ENCODE data around the gene KRT2. TPM values are rescaled to one million over a fixed set of nuclear protein-coding genes. Genes with fewer than 3 reads are reported as not detected.

Gene KRT2
- total and polyA plus RNA-seq, 4 donors: not detected

DNA sequence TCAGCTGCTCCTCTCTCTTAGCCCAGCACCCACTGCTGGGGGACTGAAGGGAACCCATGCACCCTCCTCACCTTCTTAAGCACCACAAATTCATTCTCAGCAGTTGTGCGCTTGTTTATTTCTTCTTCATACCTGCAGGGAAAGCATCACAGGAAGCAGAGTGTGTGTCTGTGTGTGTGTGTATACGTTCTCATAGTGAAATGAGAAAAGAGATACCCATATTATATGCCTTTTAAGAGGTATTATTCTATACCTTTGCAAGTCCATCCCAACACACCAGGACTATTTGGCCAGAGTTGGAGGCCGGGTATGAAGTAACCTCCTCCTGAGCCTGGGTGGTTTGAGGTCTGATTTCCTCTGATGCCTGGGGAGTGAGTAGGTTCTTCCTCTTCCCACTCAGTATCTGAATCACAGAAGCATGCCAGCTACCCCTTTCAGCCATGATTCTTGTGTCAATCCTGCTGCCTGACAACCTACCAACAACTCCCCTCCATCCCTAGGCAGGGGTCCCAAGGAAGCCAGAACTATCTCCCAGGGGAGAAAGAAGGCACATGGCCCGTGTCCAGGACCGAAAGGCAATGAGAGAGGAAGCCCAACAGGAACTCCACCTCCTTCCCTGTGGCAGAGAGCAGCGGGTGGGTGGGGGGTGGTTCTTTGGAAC, 36.7 kb downstream of the KRT2 start (continued):
- TF ChIP-seq ZBTB33 (IDR thresholded peaks at IDR 0.05) (no peak), HNF4G (IDR thresholded peaks at IDR 0.05) (no peak)

DNA sequence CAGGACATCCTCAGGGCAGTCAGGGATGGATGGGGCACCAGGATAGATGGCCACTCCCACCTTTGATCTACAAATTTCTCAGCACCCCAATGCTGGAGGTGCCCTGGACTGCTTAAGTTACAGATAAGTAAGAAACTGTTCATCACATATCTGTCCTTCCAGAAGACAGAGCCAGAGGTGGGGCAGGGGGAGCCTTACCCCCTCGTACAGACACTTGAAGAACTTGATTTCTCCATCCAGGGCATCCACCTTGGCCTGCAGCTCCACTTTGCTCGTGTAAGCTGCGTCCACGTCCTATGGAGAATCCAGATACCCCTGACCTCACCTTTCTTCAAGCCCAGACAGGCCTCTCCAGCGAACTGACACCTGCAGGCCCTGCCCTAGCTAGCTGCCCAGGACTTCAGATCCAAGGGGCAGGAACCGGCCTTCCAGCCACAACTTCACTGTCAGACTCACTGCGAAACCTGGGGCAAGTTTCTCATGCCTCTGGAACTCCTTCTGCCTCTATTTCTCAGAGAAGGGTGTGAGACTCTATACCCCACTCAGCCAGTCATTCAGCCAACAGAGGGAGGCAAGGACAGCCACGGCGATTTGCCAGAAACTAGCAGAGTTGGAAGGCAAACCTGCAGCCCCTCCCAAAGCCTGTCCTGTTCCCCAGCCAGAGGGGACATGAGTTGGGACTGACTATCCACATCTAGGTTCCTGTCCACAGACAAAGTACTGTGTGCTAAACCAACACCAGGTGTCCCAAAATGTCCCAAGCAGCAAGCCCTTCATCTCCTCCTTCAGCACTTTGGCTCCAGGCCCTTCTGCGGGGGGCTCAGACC, 37.4 kb downstream of the KRT2 start:
- H3K27ac ChIP-seq (ENCODE audit: low read depth in 1 of 2, low read length in 2 of 2): no peak overlapping the region
- TF ChIP-seq JUND (IDR thresholded peaks at IDR 0.05) (no peak), EGR1 (IDR thresholded peaks at IDR 0.05; ENCODE audit: low read depth in 2 of 2) (no peak), GABPA (IDR thresholded peaks at IDR 0.05 in 1 of 2, conservative IDR thresholded peaks at IDR 0.05 in 1 of 2) (no peak), YY1 (IDR thresholded peaks at IDR 0.05) (no peak), SP1 (IDR thresholded peaks at IDR 0.05) (no peak), HNF4G (IDR thresholded peaks at IDR 0.05) (no peak), HNF4A (conservative IDR thresholded peaks at IDR 0.05) (no peak), NR2F2 (IDR thresholded peaks at IDR 0.05) (no peak), RAD21 (IDR thresholded peaks at IDR 0.05) (no peak), ZBTB33 (IDR thresholded peaks at IDR 0.05) (no peak), TAF1 (conservative IDR thresholded peaks at IDR 0.05) (no peak)
- TF ChIP-seq, protein P1, sequence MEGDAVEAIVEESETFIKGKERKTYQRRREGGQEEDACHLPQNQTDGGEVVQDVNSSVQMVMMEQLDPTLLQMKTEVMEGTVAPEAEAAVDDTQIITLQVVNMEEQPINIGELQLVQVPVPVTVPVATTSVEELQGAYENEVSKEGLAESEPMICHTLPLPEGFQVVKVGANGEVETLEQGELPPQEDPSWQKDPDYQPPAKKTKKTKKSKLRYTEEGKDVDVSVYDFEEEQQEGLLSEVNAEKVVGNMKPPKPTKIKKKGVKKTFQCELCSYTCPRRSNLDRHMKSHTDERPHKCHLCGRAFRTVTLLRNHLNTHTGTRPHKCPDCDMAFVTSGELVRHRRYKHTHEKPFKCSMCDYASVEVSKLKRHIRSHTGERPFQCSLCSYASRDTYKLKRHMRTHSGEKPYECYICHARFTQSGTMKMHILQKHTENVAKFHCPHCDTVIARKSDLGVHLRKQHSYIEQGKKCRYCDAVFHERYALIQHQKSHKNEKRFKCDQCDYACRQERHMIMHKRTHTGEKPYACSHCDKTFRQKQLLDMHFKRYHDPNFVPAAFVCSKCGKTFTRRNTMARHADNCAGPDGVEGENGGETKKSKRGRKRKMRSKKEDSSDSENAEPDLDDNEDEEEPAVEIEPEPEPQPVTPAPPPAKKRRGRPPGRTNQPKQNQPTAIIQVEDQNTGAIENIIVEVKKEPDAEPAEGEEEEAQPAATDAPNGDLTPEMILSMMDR (IDR thresholded peaks at IDR 0.05; ENCODE audit: low read depth, low read length, missing input control): no peak
- TF ChIP-seq, protein P2, sequence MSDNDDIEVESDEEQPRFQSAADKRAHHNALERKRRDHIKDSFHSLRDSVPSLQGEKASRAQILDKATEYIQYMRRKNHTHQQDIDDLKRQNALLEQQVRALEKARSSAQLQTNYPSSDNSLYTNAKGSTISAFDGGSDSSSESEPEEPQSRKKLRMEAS (IDR thresholded peaks at IDR 0.05): no peak
- TF ChIP-seq, protein P3, sequence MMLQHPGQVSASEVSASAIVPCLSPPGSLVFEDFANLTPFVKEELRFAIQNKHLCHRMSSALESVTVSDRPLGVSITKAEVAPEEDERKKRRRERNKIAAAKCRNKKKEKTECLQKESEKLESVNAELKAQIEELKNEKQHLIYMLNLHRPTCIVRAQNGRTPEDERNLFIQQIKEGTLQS (IDR thresholded peaks at IDR 0.05): no peak
- TF ChIP-seq, protein P4, sequence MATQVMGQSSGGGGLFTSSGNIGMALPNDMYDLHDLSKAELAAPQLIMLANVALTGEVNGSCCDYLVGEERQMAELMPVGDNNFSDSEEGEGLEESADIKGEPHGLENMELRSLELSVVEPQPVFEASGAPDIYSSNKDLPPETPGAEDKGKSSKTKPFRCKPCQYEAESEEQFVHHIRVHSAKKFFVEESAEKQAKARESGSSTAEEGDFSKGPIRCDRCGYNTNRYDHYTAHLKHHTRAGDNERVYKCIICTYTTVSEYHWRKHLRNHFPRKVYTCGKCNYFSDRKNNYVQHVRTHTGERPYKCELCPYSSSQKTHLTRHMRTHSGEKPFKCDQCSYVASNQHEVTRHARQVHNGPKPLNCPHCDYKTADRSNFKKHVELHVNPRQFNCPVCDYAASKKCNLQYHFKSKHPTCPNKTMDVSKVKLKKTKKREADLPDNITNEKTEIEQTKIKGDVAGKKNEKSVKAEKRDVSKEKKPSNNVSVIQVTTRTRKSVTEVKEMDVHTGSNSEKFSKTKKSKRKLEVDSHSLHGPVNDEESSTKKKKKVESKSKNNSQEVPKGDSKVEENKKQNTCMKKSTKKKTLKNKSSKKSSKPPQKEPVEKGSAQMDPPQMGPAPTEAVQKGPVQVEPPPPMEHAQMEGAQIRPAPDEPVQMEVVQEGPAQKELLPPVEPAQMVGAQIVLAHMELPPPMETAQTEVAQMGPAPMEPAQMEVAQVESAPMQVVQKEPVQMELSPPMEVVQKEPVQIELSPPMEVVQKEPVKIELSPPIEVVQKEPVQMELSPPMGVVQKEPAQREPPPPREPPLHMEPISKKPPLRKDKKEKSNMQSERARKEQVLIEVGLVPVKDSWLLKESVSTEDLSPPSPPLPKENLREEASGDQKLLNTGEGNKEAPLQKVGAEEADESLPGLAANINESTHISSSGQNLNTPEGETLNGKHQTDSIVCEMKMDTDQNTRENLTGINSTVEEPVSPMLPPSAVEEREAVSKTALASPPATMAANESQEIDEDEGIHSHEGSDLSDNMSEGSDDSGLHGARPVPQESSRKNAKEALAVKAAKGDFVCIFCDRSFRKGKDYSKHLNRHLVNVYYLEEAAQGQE (IDR thresholded peaks at IDR 0.05): no peak
- 88% methylated on average over 10 of the region's 10 CpGs for WGBS
- H3K9ac ChIP-seq (ENCODE audit: low read depth in 1 of 2, low read length in 2 of 2): no peak overlapping the region
- H3K4me3 ChIP-seq (ENCODE audit: low read depth in 1 of 3, low read length in 3 of 3): no peak overlapping the region
- no peaks in the 10 kb centered on the region for H3K27me3 ChIP-seq (ENCODE audit: control insufficient read depth in 4 of 4, insufficient read depth in 4 of 4, low read length in 3 of 4)
- H3K36me3 ChIP-seq (ENCODE audit: control insufficient read depth in 4 of 4, insufficient read depth in 3 of 4, low read depth in 1 of 4, low read length in 3 of 4): no peaks in the 10 kb centered on the region
- no peaks in the 10 kb centered on the region for H3K9me3 ChIP-seq (ENCODE audit: control insufficient read depth in 4 of 4, low read length in 3 of 4)
- H3K4me1 ChIP-seq (ENCODE audit: control insufficient read depth in 4 of 4, insufficient read depth in 4 of 4, low read length in 3 of 4): no peaks in the 10 kb centered on the region
- peak; percentile 21 for DNase-seq (ENCODE audit: low spot score)

All from liver (tissue), 9 donors.